Activated B cell treated with CpG ODN at 0.5 μM for 24 hours (primary cell): ENCODE measurements around the gene MSL3B.

Experiments used
- ATAC-seq: fragments of 200-7000 bp; cut with Tn5 transposase; one replicate; pipeline ENCODE4 v1.10.0; 2021; ENCODE audit warnings: low read depth, mild to moderate bottlenecking, moderate library complexity
- CTCF ChIA-PET: fragments of 350-600 bp; sonication (Branson Sonifier 250); formaldehyde crosslinking; loops from one replicate; lab custom pipeline; 2021; ENCODE audit warnings: antibody characterized with exemption; lab: Charles Lee
- POLR2A ChIA-PET: fragments of 350-600 bp; sonication (Branson Sonifier 250); formaldehyde crosslinking; loops from one replicate; lab custom pipeline; 2021; ENCODE audit warnings: antibody characterized with exemption; lab: Charles Lee
- DNase-seq: peaks from one replicate; pipeline ENCODE4 v3.0.0; 2022
- H3K27ac Mint-ChIP-seq: one replicate; pipeline ENCODE4 v1.8.0; 2020; ENCODE audit warnings: mixed read lengths
- H3K27me3 Mint-ChIP-seq: one replicate; pipeline ENCODE4 v1.8.0; 2021; ENCODE audit warnings: mixed read lengths
- H3K36me3 Mint-ChIP-seq: one replicate; pipeline ENCODE4 v1.8.0; 2021; ENCODE audit warnings: low read depth, mixed read lengths
- H3K4me1 Mint-ChIP-seq: one replicate; pipeline ENCODE4 v1.8.0; 2021; ENCODE audit warnings: mixed read lengths
- H3K4me3 Mint-ChIP-seq: one replicate; pipeline ENCODE4 v1.8.0; 2020; ENCODE audit warnings: mild to moderate bottlenecking, mixed read lengths
- H3K9me3 Mint-ChIP-seq: one replicate; pipeline ENCODE4 v1.8.0; 2020; ENCODE audit warnings: mixed read lengths
- intact Hi-C: fragments of 100-400 bp; cut with micrococcal nuclease; formaldehyde crosslinking; loops from one replicate; pipeline ENCODE4 v1.15.1; 2024
- TF ChIP-seq, protein P1 (sequence below): fragments of 200-600 bp; IDR thresholded peaks from one replicate; pipeline ENCODE4 v1.8.0; 2022; ENCODE audit warnings: antibody characterized with exemption, mild to moderate bottlenecking

Gene MSL3B

DNA sequence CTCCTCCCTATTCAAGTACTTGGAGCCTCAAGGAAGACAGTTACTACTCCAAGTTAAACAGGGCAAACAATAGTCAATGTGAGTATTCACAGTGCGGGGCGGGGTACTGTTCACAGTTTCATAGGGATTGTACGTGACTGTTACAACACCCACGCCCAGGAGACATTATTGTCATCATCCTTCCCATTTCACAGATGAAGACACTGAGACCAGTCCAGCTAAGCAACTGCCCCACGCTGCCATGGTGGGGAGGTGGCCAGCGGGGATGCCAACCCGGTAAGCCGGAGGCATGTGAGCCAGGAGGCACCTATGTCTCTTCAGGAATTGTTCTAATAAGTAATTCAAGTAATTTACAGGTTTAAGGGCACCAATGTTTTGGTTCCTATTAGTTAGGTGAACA lies 14.8 kb downstream of the MSL3B start:
- Mint-ChIP-seq H3K4me3 (peak overlapping the region; percentile 97), H3K36me3 (peaks cover 7% of the 10 kb centered on the region), H3K27me3 (peaks cover 7% of the 10 kb centered on the region), H3K27ac (no peak overlapping the region), H3K9me3 (no peaks in the 10 kb centered on the region), H3K4me1 (peaks cover 22% of the 10 kb centered on the region)
- intact Hi-C loops = no loop called here
- POLR2A ChIA-PET = no interaction called here
- no peak for ATAC-seq
- TF ChIP-seq, protein P1, sequence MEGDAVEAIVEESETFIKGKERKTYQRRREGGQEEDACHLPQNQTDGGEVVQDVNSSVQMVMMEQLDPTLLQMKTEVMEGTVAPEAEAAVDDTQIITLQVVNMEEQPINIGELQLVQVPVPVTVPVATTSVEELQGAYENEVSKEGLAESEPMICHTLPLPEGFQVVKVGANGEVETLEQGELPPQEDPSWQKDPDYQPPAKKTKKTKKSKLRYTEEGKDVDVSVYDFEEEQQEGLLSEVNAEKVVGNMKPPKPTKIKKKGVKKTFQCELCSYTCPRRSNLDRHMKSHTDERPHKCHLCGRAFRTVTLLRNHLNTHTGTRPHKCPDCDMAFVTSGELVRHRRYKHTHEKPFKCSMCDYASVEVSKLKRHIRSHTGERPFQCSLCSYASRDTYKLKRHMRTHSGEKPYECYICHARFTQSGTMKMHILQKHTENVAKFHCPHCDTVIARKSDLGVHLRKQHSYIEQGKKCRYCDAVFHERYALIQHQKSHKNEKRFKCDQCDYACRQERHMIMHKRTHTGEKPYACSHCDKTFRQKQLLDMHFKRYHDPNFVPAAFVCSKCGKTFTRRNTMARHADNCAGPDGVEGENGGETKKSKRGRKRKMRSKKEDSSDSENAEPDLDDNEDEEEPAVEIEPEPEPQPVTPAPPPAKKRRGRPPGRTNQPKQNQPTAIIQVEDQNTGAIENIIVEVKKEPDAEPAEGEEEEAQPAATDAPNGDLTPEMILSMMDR = no peak
- CTCF ChIA-PET = no interaction called here
- DNase-seq = no peak

- Mint-ChIP-seq H3K36me3 (peaks cover 7% of the 10 kb centered on the region), H3K27me3 (peaks cover 7% of the 10 kb centered on the region), H3K4me1 (peaks cover 20% of the 10 kb centered on the region), H3K27ac (no peak overlapping the region), H3K4me3 (no peak overlapping the region), H3K9me3 (no peaks in the 10 kb centered on the region)
- intact Hi-C loops = no loop called here
- TF ChIP-seq, protein P1 = no peak
- CTCF ChIA-PET = no interaction called here
- POLR2A ChIA-PET = no interaction called here
- ATAC-seq (no peak), DNase-seq (no peak)
Measured at GRCh38 chr2:233852056-233852455, 16.1 kb downstream of the MSL3B start.

DNA sequence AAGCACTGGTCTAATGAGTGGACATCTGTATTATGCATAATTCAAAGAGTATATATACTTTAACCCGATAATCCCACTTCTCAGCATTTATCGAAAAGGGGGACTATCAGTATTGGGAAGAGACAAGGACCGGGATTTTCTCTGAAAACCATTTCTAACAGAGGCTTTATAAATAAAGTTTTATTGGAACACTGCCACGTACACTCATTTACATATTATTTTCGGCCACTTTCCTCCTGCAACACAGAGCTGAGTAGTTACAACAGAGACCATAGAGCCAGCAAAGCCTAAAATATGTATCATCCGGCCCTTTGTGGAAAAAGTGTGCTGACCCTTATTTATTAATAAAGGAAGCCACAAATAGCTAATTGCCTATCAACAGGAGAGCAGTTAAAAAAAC lies 17.0 kb downstream of the MSL3B start:
- no peak overlapping the region for H3K27ac Mint-ChIP-seq
- TF ChIP-seq, protein P1 = no peak
- intact Hi-C loops = no loop called here
- peaks cover 17% of the 10 kb centered on the region for H3K4me1 Mint-ChIP-seq
- peaks cover 7% of the 10 kb centered on the region for H3K36me3 Mint-ChIP-seq
- H3K27me3 Mint-ChIP-seq = peaks cover 7% of the 10 kb centered on the region
- H3K4me3 Mint-ChIP-seq = no peak overlapping the region
- ATAC-seq (no peak), DNase-seq (no peak)
- ChIA-PET POLR2A (no interaction called here), CTCF (no interaction called here)
- H3K9me3 Mint-ChIP-seq = no peaks in the 10 kb centered on the region

- H3K4me1 Mint-ChIP-seq = peaks cover 19% of the 10 kb centered on the region
- peaks cover 7% of the 10 kb centered on the region for H3K36me3 Mint-ChIP-seq
- H3K27ac Mint-ChIP-seq = no peak overlapping the region
- peaks cover 7% of the 10 kb centered on the region for H3K27me3 Mint-ChIP-seq
- CTCF ChIA-PET = no interaction called here
- ATAC-seq (no peak), DNase-seq (no peak)
- H3K9me3 Mint-ChIP-seq = no peaks in the 10 kb centered on the region
- intact Hi-C loops = no loop called here
- POLR2A ChIA-PET = no interaction called here
- TF ChIP-seq, protein P1 = no peak
- no peak overlapping the region for H3K4me3 Mint-ChIP-seq
Measured at GRCh38 chr2:233850745-233851144, 17.4 kb downstream of the MSL3B start.

GRCh38 chr2:233849607-233850271 lies 18.4 kb downstream of the MSL3B start:
- H3K4me3 Mint-ChIP-seq = no peak overlapping the region
- peaks cover 17% of the 10 kb centered on the region for H3K4me1 Mint-ChIP-seq
- ChIA-PET CTCF (no interaction called here), POLR2A (no interaction called here)
- H3K27me3 Mint-ChIP-seq = peaks cover 7% of the 10 kb centered on the region
- no peak overlapping the region for H3K27ac Mint-ChIP-seq
- no peak for ATAC-seq
- no peak for DNase-seq
- H3K9me3 Mint-ChIP-seq = no peaks in the 10 kb centered on the region
- intact Hi-C loops = no loop called here
- TF ChIP-seq, protein P1 = no peak
- H3K36me3 Mint-ChIP-seq = peaks cover 6% of the 10 kb centered on the region
